Ovary (tissue), 3 donors: ENCODE measurements around the gene OLA1.

ENCODE experiments used
- CTCF ChIP-seq, 3 donors: fragments of 450-650 bp in 2 of 3; fragments of 200-600 bp in 1 of 3; IDR thresholded peaks; one replicate each; pipeline versions ENCODE4 v1.5.1 to v1.8.0; 2016 to 2022; ENCODE audit warnings: antibody characterized with exemption in 3 of 3, mild to moderate bottlenecking in 1 of 3
- POLR2A ChIP-seq: fragments of 450-650 bp; IDR thresholded peaks from one replicate; pipeline ENCODE4 v1.6.1; 2017; ENCODE audit warnings: antibody characterized with exemption, mild to moderate bottlenecking, moderate library complexity
- donor health status: DM: no; HTN: no; CAD: no.

GRCh38 chr2:174026122-174026845 is 222.0 kb downstream of the OLA1 start:
- no peak for TF ChIP-seq POLR2A
- no peak for TF ChIP-seq CTCF (IDR thresholded peaks at IDR 0.05)
